PC-3 (cell line): ENCODE results near the gene ADCY9. TPM values are rescaled to one million over a fixed set of nuclear protein-coding genes. Genes with fewer than 3 reads are reported as not detected.
"Not testable (repeated sequence)": the region's sequence is repeated elsewhere in the genome, so short reads cannot be mapped to it uniquely, and the experiment has no call there.

Source experiments
- ATAC-seq: fragments of 200-7000 bp; cut with Tn5 transposase; 2 replicates; pipeline ENCODE4 v1.9.1; 2020; ENCODE audit warnings: mild to moderate bottlenecking, moderate library complexity
- BruUV-seq: library from RNA; stranded (reverse); fragments of 400-500 nt; replicated peaks from 2 replicates; lab custom pipeline; 2021; lab: Mats Ljungman, UMichigan
- CTCF ChIA-PET: fragments of 300-600 bp; sonication (Branson Sonifier 250); formaldehyde crosslinking; loops from one replicate; lab custom pipeline; 2022; ENCODE audit warnings: antibody characterized with exemption; lab: Charles Lee
- POLR2A ChIA-PET: fragments of 300-600 bp; sonication (Branson Sonifier 250); formaldehyde crosslinking; loops from one replicate; lab custom pipeline; 2022; ENCODE audit warnings: antibody characterized with exemption; ENCODE audit not compliant: unreplicated experiment; lab: Charles Lee
- DNase-seq: peaks from one replicate; pipeline ENCODE4 v3.0.0-alpha.2; 2015
- H2AFZ ChIP-seq: fragments of 300-600 bp; sonication (generic); 2 replicates; pipeline ENCODE4 v1.6.0; 2016; ENCODE audit warnings: antibody characterized with exemption, low read length
- H3F3A ChIP-seq: fragments of 300-600 bp; sonication (generic); one replicate; pipeline ENCODE4 v1.6.0; 2017; ENCODE audit warnings: antibody characterized with exemption, low read length, control low read depth, mild to moderate bottlenecking; ENCODE audit not compliant: unreplicated experiment
- H3K27ac ChIP-seq: fragments of 300-600 bp; sonication (generic); 2 replicates; pipeline ENCODE4 v1.5.1; 2016; ENCODE audit warnings: mild to moderate bottlenecking, low read length
- H3K27me3 ChIP-seq: fragments of 300-600 bp; sonication (generic); 2 replicates; pipeline ENCODE4 v1.6.1; 2016; ENCODE audit warnings: low read length, mixed read lengths
- H3K36me3 ChIP-seq: fragments of 300-600 bp; sonication (generic); 2 replicates; pipeline ENCODE4 v1.6.1; 2016; ENCODE audit warnings: low read depth, mixed run types, low read length, mixed read lengths
- H3K4me1 ChIP-seq: fragments of 300-600 bp; sonication (generic); 2 replicates; pipeline ENCODE4 v1.5.1; 2016; ENCODE audit warnings: low read length; ENCODE audit not compliant: insufficient read depth
- H3K4me2 ChIP-seq: fragments of 300-600 bp; sonication (generic); 2 replicates; pipeline ENCODE4 v1.6.0; 2016; ENCODE audit warnings: low read length
- H3K4me3 ChIP-seq: fragments of 300-600 bp; sonication (generic); 2 replicates; pipeline ENCODE4 v1.5.1; 2016; ENCODE audit warnings: mild to moderate bottlenecking, low read length, mixed read lengths
- H3K79me2 ChIP-seq: fragments of 300-600 bp; sonication (generic); 2 replicates; pipeline ENCODE4 v1.6.1; 2017; ENCODE audit warnings: low read length, mixed read lengths
- H3K9ac ChIP-seq: fragments of 300-600 bp; sonication (generic); 2 replicates; pipeline ENCODE4 v1.6.0; 2016; ENCODE audit warnings: mild to moderate bottlenecking, low read length
- H3K9me2 ChIP-seq: fragments of 300-600 bp; sonication (generic); replicated peaks from 2 replicates; pipeline ENCODE4 v1.6.1; 2016; ENCODE audit warnings: mixed run types, low read length, mixed read lengths
- H3K9me3 ChIP-seq: fragments of 300-600 bp; sonication (generic); 2 replicates; pipeline ENCODE4 v1.6.1; 2016; ENCODE audit warnings: low read length, mixed read lengths
- H4K20me1 ChIP-seq: fragments of 300-600 bp; sonication (generic); 2 replicates; pipeline ENCODE4 v1.6.1; 2016; ENCODE audit warnings: low read length, mixed read lengths
- CTCF ChIP-seq: fragments of 300-600 bp; sonication (generic); conservative IDR thresholded peaks from 2 replicates; pipeline ENCODE4 v1.5.1; 2017; ENCODE audit warnings: antibody characterized with exemption, low read depth, mild to moderate bottlenecking, low read length
- EZH2 ChIP-seq: fragments of 300-600 bp; sonication (generic); IDR thresholded peaks from one replicate; pipeline ENCODE4 v1.6.1; 2017; ENCODE audit warnings: antibody characterized with exemption, mild to moderate bottlenecking, low read length; ENCODE audit not compliant: unreplicated experiment
- EZH2phosphoT487 ChIP-seq: fragments of 300-600 bp; sonication (generic); IDR thresholded peaks from 2 replicates; pipeline ENCODE4 v1.6.1; 2018; ENCODE audit warnings: mild to moderate bottlenecking, antibody characterized with exemption, low read length, borderline replicate concordance
- intact Hi-C: fragments of 100-400 bp; cut with micrococcal nuclease; formaldehyde crosslinking; loops from 2 replicates; pipeline ENCODE4 v1.9.0; 2023
- total RNA-seq: library from RNA; depleted of rRNA; stranded (reverse); fragments of >200 nt; gene quantifications from 2 replicates; pipeline ENCODE4 v1.2.3, GENCODE V29; 2014

Gene ADCY9
- total RNA-seq, 1 experiment from 2014 or later, result 6.2 TPM

- ChIA-PET CTCF (no interaction called here), POLR2A (interaction anchor here (0.7 kb wide), 1 partner anchor 1042 kb away, joined by 3 read pairs; no protein-coding TSS in a partner anchor)
- Histone ChIP-seq H3K4me1 (no peaks in the 10 kb centered on the region), H2AFZ (no peak overlapping the region), H3K9ac (no peak overlapping the region), H3K36me3 (no peaks in the 10 kb centered on the region), H3K9me3 (no peaks in the 10 kb centered on the region), H3K4me3 (no peak overlapping the region), H3F3A (no peaks in the 10 kb centered on the region), H3K27me3 (no peaks in the 10 kb centered on the region), H3K27ac (no peak overlapping the region), H3K4me2 (no peak overlapping the region), H3K9me2 (no peaks in the 10 kb centered on the region), H3K79me2 (no peaks in the 10 kb centered on the region), H4K20me1 (no peaks in the 10 kb centered on the region)
- intact Hi-C loops, result no loop called here
- BruUV-seq, result no TSS peak
- ATAC-seq, result no peak
- DNase-seq, result no peak
- TF ChIP-seq CTCF, result no peak
- no peak for TF ChIP-seq EZH2
- no peak for TF ChIP-seq EZH2phosphoT487
These were observed 70.0 kb downstream of the ADCY9 start for GRCh38 chr16:4046221-4046620.

GRCh38 chr16:4045561-4045960 lies 70.7 kb downstream of the ADCY9 start:
- CTCF ChIA-PET, H3K9me3 ChIP-seq, H3K9me2 ChIP-seq, H3K4me2 ChIP-seq, H3K4me3 ChIP-seq, H3F3A ChIP-seq, H3K27ac ChIP-seq, BruUV-seq, intact Hi-C loops, H3K36me3 ChIP-seq, H4K20me1 ChIP-seq, DNase-seq, POLR2A ChIA-PET, H2AFZ ChIP-seq, H3K4me1 ChIP-seq, ATAC-seq, H3K9ac ChIP-seq, H3K79me2 ChIP-seq, H3K27me3 ChIP-seq: not testable (repeated sequence)

GRCh38 chr16:4042581-4042980 lies 73.7 kb downstream of the ADCY9 start:
- no peaks in the 10 kb centered on the region for H3K27me3 ChIP-seq
- H3K4me1 ChIP-seq, result no peaks in the 10 kb centered on the region
- POLR2A ChIA-PET, result no interaction called here
- no peaks in the 10 kb centered on the region for H4K20me1 ChIP-seq
- CTCF ChIA-PET, result no interaction called here
- TF ChIP-seq EZH2 (no peak), EZH2phosphoT487 (no peak), CTCF (no peak)
- H3F3A ChIP-seq, result no peaks in the 10 kb centered on the region
- H3K27ac ChIP-seq, result no peak overlapping the region
- H2AFZ ChIP-seq, result no peak overlapping the region
- no peak for DNase-seq
- intact Hi-C loops, result no loop called here
- no peaks in the 10 kb centered on the region for H3K79me2 ChIP-seq
- H3K9me3 ChIP-seq, result no peaks in the 10 kb centered on the region
- BruUV-seq, result no TSS peak
- no peaks in the 10 kb centered on the region for H3K36me3 ChIP-seq
- no peak overlapping the region for H3K4me3 ChIP-seq
- no peak overlapping the region for H3K9ac ChIP-seq
- no peak overlapping the region for H3K4me2 ChIP-seq
- no peaks in the 10 kb centered on the region for H3K9me2 ChIP-seq
- no peak for ATAC-seq
